WTC11 (cell line): ENCODE measurements around the gene SAPCD2. TPM values are rescaled to one million over a fixed set of nuclear protein-coding genes. Genes with fewer than 3 reads are reported as not detected.

Experiments used
- ATAC-seq: fragments of 200-7000 bp; cut with Tn5 transposase; 2 replicates; pipeline ENCODE4 v1.10.0; 2021; ENCODE audit warnings: mild to moderate bottlenecking, moderate library complexity
- CTCF ChIA-PET: fragments of 300-600 bp; sonication (Branson Sonifier 250); formaldehyde crosslinking; loops from one replicate; lab custom pipeline; 2021; ENCODE audit warnings: antibody characterized with exemption; lab: Charles Lee
- POLR2A ChIA-PET: fragments of 350-600 bp; sonication (Branson Sonifier 250); formaldehyde crosslinking; loops from one replicate; lab custom pipeline; 2021; ENCODE audit warnings: antibody characterized with exemption; lab: Charles Lee
- DNase-seq: peaks from one replicate; pipeline ENCODE4 v3.0.0; 2021; ENCODE audit warnings: low spot score
- H3K27ac Mint-ChIP-seq: 2 replicates; pipeline ENCODE4 v1.8.0; 2021; ENCODE audit warnings: mixed read lengths
- H3K27me3 Mint-ChIP-seq: 2 replicates; pipeline ENCODE4 v1.8.0; 2021; ENCODE audit warnings: low read depth, mild to moderate bottlenecking, moderate library complexity, mixed read lengths
- H3K36me3 Mint-ChIP-seq: 2 replicates; pipeline ENCODE4 v1.8.0; 2021; ENCODE audit warnings: mixed read lengths
- H3K4me1 Mint-ChIP-seq: 2 replicates; pipeline ENCODE4 v1.8.0; 2022; ENCODE audit warnings: mixed read lengths
- H3K4me3 Mint-ChIP-seq: 2 replicates; pipeline ENCODE4 v1.8.0; 2021; ENCODE audit warnings: mild to moderate bottlenecking, moderate library complexity, mixed read lengths
- H3K9me3 Mint-ChIP-seq: 2 replicates; pipeline ENCODE4 v1.8.0; 2021; ENCODE audit warnings: mixed read lengths
- ATF1 ChIP-seq: sonication (generic); formaldehyde crosslinking; IDR thresholded peaks from 2 replicates; pipeline ENCODE4 v1.8.1; 2023; ENCODE audit warnings: mild to moderate bottlenecking, moderate library complexity, missing genetic modification reagents
- ESRRA ChIP-seq: sonication (generic); formaldehyde crosslinking; IDR thresholded peaks from 2 replicates; pipeline ENCODE4 v1.8.1; 2022; ENCODE audit warnings: mild to moderate bottlenecking, missing genetic modification reagents, borderline replicate concordance
- GTF2I ChIP-seq: fragments of 250-450 bp; sonication (Bioruptor Pico); conservative IDR thresholded peaks from 2 replicates; pipeline ENCODE4 v1.4.0; 2021; ENCODE audit warnings: mild to moderate bottlenecking
- MXD4 ChIP-seq: fragments of 250-450 bp; sonication (Bioruptor Pico); IDR thresholded peaks from 2 replicates; pipeline ENCODE4 v1.8.0; 2021; ENCODE audit warnings: mild to moderate bottlenecking, moderate library complexity, borderline replicate concordance
- RELA ChIP-seq: sonication (generic); formaldehyde crosslinking; IDR thresholded peaks from 2 replicates; pipeline ENCODE4 v1.8.1; 2022; ENCODE audit warnings: missing genetic modification reagents, mild to moderate bottlenecking, borderline replicate concordance
- SMAD3 ChIP-seq: sonication (generic); formaldehyde crosslinking; IDR thresholded peaks from 2 replicates; pipeline ENCODE4 v1.8.0; 2022; ENCODE audit warnings: missing genetic modification reagents, mild to moderate bottlenecking, borderline replicate concordance
- SMAD4 ChIP-seq: sonication (generic); formaldehyde crosslinking; IDR thresholded peaks from 2 replicates; pipeline ENCODE4 v1.8.0; 2022; ENCODE audit warnings: mild to moderate bottlenecking, missing genetic modification reagents
- TCF7 ChIP-seq: sonication (generic); formaldehyde crosslinking; IDR thresholded peaks from 2 replicates; pipeline ENCODE4 v1.8.0; 2022; ENCODE audit warnings: mild to moderate bottlenecking, low read depth, missing genetic modification reagents, moderate library complexity
- USF1 ChIP-seq: sonication (generic); formaldehyde crosslinking; IDR thresholded peaks from 2 replicates; pipeline ENCODE4 v1.8.0; 2022; ENCODE audit warnings: mild to moderate bottlenecking, missing genetic modification reagents
- ZNF281 ChIP-seq: sonication (generic); formaldehyde crosslinking; IDR thresholded peaks from 2 replicates; pipeline ENCODE4 v1.8.0; 2023; ENCODE audit warnings: mild to moderate bottlenecking, missing genetic modification reagents
- ZNF396 ChIP-seq: fragments of 250-450 bp; sonication (Bioruptor Pico); IDR thresholded peaks from 2 replicates; pipeline ENCODE4 v1.8.0; 2021; ENCODE audit warnings: mild to moderate bottlenecking, moderate library complexity, borderline replicate concordance
- ZNF423 ChIP-seq: fragments of 250-450 bp; sonication (Bioruptor Pico); IDR thresholded peaks from 2 replicates; pipeline ENCODE4 v2.1.2; 2022; ENCODE audit warnings: mild to moderate bottlenecking, moderate library complexity
- total RNA-seq: library from RNA; stranded (reverse); gene quantifications from 3 replicates; pipeline ENCODE4 v1.2.3, GENCODE V29; 2021
- TF ChIP-seq, protein P1 (sequence below): sonication (generic); formaldehyde crosslinking; IDR thresholded peaks from 2 replicates; pipeline ENCODE4 v1.8.1; 2022; ENCODE audit warnings: mild to moderate bottlenecking, missing genetic modification reagents, moderate library complexity, borderline replicate concordance
- TF ChIP-seq, protein P2 (sequence below): sonication (generic); formaldehyde crosslinking; IDR thresholded peaks from 2 replicates; pipeline ENCODE4 v1.8.1; 2023; ENCODE audit warnings: mild to moderate bottlenecking, missing genetic modification reagents
- TF ChIP-seq, protein P3 (sequence below): fragments of 200-600 bp; IDR thresholded peaks from 2 replicates; pipeline ENCODE4 v1.8.0; 2022; ENCODE audit warnings: antibody characterized with exemption
- TF ChIP-seq, protein P4 (sequence below): sonication (generic); formaldehyde crosslinking; IDR thresholded peaks from 2 replicates; pipeline ENCODE4 v1.8.1; 2022; ENCODE audit warnings: mild to moderate bottlenecking, moderate library complexity, missing genetic modification reagents
- TF ChIP-seq, protein P5 (sequence below): sonication (generic); formaldehyde crosslinking; IDR thresholded peaks from 2 replicates; pipeline ENCODE4 v1.8.0; 2022; ENCODE audit warnings: missing genetic modification reagents

SAPCD2 gene
- total RNA-seq, 1 experiment from 2014 or later, result 67.0 TPM

- TF ChIP-seq RELA (CRISPR knock-in tag) (no peak), ZNF281 (CRISPR knock-in tag) (no peak), ESRRA (CRISPR knock-in tag) (no peak), GTF2I (CRISPR knock-in tag) (no peak), SMAD3 (CRISPR knock-in tag) (no peak), ATF1 (CRISPR knock-in tag) (no peak), TCF7 (CRISPR knock-in tag) (no peak), ZNF396 (CRISPR knock-in tag) (no peak), SMAD4 (CRISPR knock-in tag) (no peak), ZNF423 (no peak), MXD4 (CRISPR knock-in tag) (no peak), USF1 (CRISPR knock-in tag) (no peak)
- TF ChIP-seq, protein P1, sequence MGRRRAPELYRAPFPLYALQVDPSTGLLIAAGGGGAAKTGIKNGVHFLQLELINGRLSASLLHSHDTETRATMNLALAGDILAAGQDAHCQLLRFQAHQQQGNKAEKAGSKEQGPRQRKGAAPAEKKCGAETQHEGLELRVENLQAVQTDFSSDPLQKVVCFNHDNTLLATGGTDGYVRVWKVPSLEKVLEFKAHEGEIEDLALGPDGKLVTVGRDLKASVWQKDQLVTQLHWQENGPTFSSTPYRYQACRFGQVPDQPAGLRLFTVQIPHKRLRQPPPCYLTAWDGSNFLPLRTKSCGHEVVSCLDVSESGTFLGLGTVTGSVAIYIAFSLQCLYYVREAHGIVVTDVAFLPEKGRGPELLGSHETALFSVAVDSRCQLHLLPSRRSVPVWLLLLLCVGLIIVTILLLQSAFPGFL (CRISPR knock-in tag), result no peak
- TF ChIP-seq, protein P2, sequence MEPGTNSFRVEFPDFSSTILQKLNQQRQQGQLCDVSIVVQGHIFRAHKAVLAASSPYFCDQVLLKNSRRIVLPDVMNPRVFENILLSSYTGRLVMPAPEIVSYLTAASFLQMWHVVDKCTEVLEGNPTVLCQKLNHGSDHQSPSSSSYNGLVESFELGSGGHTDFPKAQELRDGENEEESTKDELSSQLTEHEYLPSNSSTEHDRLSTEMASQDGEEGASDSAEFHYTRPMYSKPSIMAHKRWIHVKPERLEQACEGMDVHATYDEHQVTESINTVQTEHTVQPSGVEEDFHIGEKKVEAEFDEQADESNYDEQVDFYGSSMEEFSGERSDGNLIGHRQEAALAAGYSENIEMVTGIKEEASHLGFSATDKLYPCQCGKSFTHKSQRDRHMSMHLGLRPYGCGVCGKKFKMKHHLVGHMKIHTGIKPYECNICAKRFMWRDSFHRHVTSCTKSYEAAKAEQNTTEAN (CRISPR knock-in tag), result no peak
- TF ChIP-seq, protein P3, sequence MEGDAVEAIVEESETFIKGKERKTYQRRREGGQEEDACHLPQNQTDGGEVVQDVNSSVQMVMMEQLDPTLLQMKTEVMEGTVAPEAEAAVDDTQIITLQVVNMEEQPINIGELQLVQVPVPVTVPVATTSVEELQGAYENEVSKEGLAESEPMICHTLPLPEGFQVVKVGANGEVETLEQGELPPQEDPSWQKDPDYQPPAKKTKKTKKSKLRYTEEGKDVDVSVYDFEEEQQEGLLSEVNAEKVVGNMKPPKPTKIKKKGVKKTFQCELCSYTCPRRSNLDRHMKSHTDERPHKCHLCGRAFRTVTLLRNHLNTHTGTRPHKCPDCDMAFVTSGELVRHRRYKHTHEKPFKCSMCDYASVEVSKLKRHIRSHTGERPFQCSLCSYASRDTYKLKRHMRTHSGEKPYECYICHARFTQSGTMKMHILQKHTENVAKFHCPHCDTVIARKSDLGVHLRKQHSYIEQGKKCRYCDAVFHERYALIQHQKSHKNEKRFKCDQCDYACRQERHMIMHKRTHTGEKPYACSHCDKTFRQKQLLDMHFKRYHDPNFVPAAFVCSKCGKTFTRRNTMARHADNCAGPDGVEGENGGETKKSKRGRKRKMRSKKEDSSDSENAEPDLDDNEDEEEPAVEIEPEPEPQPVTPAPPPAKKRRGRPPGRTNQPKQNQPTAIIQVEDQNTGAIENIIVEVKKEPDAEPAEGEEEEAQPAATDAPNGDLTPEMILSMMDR, result no peak
- TF ChIP-seq, protein P4, sequence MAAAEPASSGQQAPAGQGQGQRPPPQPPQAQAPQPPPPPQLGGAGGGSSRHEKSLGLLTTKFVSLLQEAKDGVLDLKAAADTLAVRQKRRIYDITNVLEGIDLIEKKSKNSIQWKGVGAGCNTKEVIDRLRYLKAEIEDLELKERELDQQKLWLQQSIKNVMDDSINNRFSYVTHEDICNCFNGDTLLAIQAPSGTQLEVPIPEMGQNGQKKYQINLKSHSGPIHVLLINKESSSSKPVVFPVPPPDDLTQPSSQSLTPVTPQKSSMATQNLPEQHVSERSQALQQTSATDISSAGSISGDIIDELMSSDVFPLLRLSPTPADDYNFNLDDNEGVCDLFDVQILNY (CRISPR knock-in tag), result no peak
- TF ChIP-seq, protein P5, sequence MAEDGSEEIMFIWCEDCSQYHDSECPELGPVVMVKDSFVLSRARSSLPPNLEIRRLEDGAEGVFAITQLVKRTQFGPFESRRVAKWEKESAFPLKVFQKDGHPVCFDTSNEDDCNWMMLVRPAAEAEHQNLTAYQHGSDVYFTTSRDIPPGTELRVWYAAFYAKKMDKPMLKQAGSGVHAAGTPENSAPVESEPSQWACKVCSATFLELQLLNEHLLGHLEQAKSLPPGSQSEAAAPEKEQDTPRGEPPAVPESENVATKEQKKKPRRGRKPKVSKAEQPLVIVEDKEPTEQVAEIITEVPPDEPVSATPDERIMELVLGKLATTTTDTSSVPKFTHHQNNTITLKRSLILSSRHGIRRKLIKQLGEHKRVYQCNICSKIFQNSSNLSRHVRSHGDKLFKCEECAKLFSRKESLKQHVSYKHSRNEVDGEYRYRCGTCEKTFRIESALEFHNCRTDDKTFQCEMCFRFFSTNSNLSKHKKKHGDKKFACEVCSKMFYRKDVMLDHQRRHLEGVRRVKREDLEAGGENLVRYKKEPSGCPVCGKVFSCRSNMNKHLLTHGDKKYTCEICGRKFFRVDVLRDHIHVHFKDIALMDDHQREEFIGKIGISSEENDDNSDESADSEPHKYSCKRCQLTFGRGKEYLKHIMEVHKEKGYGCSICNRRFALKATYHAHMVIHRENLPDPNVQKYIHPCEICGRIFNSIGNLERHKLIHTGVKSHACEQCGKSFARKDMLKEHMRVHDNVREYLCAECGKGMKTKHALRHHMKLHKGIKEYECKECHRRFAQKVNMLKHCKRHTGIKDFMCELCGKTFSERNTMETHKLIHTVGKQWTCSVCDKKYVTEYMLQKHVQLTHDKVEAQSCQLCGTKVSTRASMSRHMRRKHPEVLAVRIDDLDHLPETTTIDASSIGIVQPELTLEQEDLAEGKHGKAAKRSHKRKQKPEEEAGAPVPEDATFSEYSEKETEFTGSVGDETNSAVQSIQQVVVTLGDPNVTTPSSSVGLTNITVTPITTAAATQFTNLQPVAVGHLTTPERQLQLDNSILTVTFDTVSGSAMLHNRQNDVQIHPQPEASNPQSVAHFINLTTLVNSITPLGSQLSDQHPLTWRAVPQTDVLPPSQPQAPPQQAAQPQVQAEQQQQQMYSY, result no peak
- TF ChIP-seq, all 79 proteins: peak for 0
- ChIA-PET CTCF (interaction anchor here (0.6 to 4.1 kb wide), 91 partner anchors 9 to 429 kb away, joined by 3 to 58 read pairs (median 7); partner anchors contain the start of genes AJM1, CCDC183, CLIC3 and CYSRT1), POLR2A (no interaction called here)
- H3K9me3 Mint-ChIP-seq, result no peaks in the 10 kb centered on the region
- DNase-seq (no peak), ATAC-seq (no peak)
- no peak overlapping the region for H3K27ac Mint-ChIP-seq
- H3K36me3 Mint-ChIP-seq, result no peaks in the 10 kb centered on the region
- no peak overlapping the region for H3K4me3 Mint-ChIP-seq
- H3K4me1 Mint-ChIP-seq, result 0 out of 2 replicates have a peak, but pooled peaks cover 2% of the 10 kb centered on the region
- peaks cover 17% of the 10 kb centered on the region for H3K27me3 Mint-ChIP-seq
Observed at GRCh38 chr9:137030006-137030405, 40.4 kb downstream of the SAPCD2 start.
